RWPE2 (cell line): ENCODE results near the gene HMGN3.

ENCODE experiments used
- ATAC-seq: fragments of 200-7000 bp; cut with Tn5 transposase; 3 replicates; pipeline ENCODE4 v1.9.1; 2021; ENCODE audit warnings: low read depth
- DNase-seq: peaks from one replicate; pipeline ENCODE4 v3.0.0-alpha.2; 2020; ENCODE audit warnings: low spot score
- H3K27ac ChIP-seq: fragments of 450-650 bp; 2 replicates; pipeline ENCODE4 v1.5.1; 2017; ENCODE audit warnings: mild to moderate bottlenecking; ENCODE audit not compliant: poor library complexity, severe bottlenecking
- H3K27me3 ChIP-seq: fragments of 250-450 bp; sonication (Bioruptor Pico); 2 replicates; pipeline ENCODE4 v1.5.1; 2021; ENCODE audit warnings: mild to moderate bottlenecking, moderate library complexity; ENCODE audit not compliant: insufficient read depth, poor library complexity, severe bottlenecking
- H3K36me3 ChIP-seq: fragments of 250-450 bp; sonication (Bioruptor Pico); 2 replicates; pipeline ENCODE4 v1.5.1; 2020; ENCODE audit warnings: low read depth, mild to moderate bottlenecking, moderate library complexity
- H3K4me1 ChIP-seq: fragments of 250-450 bp; sonication (Bioruptor Pico); 2 replicates; pipeline ENCODE4 v1.5.1; 2021; ENCODE audit warnings: mild to moderate bottlenecking, moderate library complexity; ENCODE audit not compliant: insufficient read depth, poor library complexity, severe bottlenecking
- H3K4me3 ChIP-seq: fragments of 250-450 bp; sonication (Bioruptor Pico); 2 replicates; pipeline ENCODE4 v1.5.1; 2021; ENCODE audit warnings: mild to moderate bottlenecking, moderate library complexity; ENCODE audit not compliant: severe bottlenecking
- H3K9me3 ChIP-seq: fragments of 250-450 bp; sonication (Bioruptor Pico); 2 replicates; pipeline ENCODE4 v1.5.1; 2021; ENCODE audit warnings: mild to moderate bottlenecking, moderate library complexity; ENCODE audit not compliant: severe bottlenecking
- TF ChIP-seq, protein P1 (sequence below): fragments of 450-650 bp; IDR thresholded peaks from one replicate; pipeline ENCODE4 v1.5.1; 2017; ENCODE audit warnings: mild to moderate bottlenecking, moderate library complexity; ENCODE audit not compliant: poor library complexity, severe bottlenecking

The HMGN3 gene

GRCh38 chr6:79240509-79240908, 6.0 kb upstream of the HMGN3 start:
- Histone ChIP-seq H3K36me3 (no peaks in the 10 kb centered on the region), H3K4me3 (no peak overlapping the region)

GRCh38 chr6:79239536-79240168, 5.2 kb upstream of the HMGN3 start:
- no peaks in the 10 kb centered on the region for H3K4me1 ChIP-seq
- H3K36me3 ChIP-seq, result no peaks in the 10 kb centered on the region
- H3K27ac ChIP-seq, result no peak overlapping the region
- TF ChIP-seq, protein P1, sequence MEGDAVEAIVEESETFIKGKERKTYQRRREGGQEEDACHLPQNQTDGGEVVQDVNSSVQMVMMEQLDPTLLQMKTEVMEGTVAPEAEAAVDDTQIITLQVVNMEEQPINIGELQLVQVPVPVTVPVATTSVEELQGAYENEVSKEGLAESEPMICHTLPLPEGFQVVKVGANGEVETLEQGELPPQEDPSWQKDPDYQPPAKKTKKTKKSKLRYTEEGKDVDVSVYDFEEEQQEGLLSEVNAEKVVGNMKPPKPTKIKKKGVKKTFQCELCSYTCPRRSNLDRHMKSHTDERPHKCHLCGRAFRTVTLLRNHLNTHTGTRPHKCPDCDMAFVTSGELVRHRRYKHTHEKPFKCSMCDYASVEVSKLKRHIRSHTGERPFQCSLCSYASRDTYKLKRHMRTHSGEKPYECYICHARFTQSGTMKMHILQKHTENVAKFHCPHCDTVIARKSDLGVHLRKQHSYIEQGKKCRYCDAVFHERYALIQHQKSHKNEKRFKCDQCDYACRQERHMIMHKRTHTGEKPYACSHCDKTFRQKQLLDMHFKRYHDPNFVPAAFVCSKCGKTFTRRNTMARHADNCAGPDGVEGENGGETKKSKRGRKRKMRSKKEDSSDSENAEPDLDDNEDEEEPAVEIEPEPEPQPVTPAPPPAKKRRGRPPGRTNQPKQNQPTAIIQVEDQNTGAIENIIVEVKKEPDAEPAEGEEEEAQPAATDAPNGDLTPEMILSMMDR, result no peak
- no peaks in the 10 kb centered on the region for H3K9me3 ChIP-seq
- DNase-seq (no peak), ATAC-seq (no peak)
- no peaks in the 10 kb centered on the region for H3K27me3 ChIP-seq
- no peak overlapping the region for H3K4me3 ChIP-seq

More at GRCh38 chr6:79240509-79240908, 6.0 kb upstream of the HMGN3 start:
- Histone ChIP-seq H3K27ac (no peak overlapping the region), H3K4me1 (no peaks in the 10 kb centered on the region), H3K27me3 (no peaks in the 10 kb centered on the region), H3K9me3 (no peaks in the 10 kb centered on the region)
- DNase-seq (no peak), ATAC-seq (peak; percentile 40; the same call in 1 of the 3 replicates)
- TF ChIP-seq, protein P1, result no peak

DNA sequence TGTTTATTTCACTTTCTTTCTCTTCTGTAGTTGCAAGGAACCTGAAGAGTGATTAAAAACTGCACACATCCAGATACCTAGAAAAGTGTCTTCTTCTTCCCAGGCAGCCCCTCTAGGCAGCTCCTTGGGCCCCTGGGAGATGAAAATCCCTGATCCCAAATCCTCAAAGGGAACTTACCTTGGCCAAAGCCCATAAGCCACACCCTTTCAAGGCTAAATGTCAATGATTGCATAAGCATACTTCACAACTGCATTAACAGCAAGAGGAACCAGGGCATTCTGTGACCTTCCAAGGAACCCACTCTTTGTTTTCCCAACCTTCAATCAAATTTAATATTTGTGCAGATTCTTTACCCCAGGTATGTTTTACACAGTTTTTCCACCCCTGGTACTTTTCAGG, 4.4 kb upstream of the HMGN3 start:
- no peak for DNase-seq

GRCh38 chr6:79236711-79237110, 2.2 kb upstream of the HMGN3 start:
- no peaks in the 10 kb centered on the region for H3K9me3 ChIP-seq
- no peak for DNase-seq
- H3K4me1 ChIP-seq, result no peaks in the 10 kb centered on the region
- TF ChIP-seq, protein P1, result no peak
- no peak overlapping the region for H3K27ac ChIP-seq
- no peak overlapping the region for H3K4me3 ChIP-seq
- no peak for ATAC-seq
- H3K27me3 ChIP-seq, result no peaks in the 10 kb centered on the region
- H3K36me3 ChIP-seq, result no peaks in the 10 kb centered on the region

More for the DNA sequence above, 4.4 kb upstream of the HMGN3 start:
- no peak overlapping the region for H3K27ac ChIP-seq
- ATAC-seq, result no peak
- no peaks in the 10 kb centered on the region for H3K27me3 ChIP-seq
- H3K4me3 ChIP-seq, result no peak overlapping the region
- H3K36me3 ChIP-seq, result no peaks in the 10 kb centered on the region
- H3K4me1 ChIP-seq, result no peaks in the 10 kb centered on the region
- H3K9me3 ChIP-seq, result no peaks in the 10 kb centered on the region
- TF ChIP-seq, protein P1, result no peak

DNA sequence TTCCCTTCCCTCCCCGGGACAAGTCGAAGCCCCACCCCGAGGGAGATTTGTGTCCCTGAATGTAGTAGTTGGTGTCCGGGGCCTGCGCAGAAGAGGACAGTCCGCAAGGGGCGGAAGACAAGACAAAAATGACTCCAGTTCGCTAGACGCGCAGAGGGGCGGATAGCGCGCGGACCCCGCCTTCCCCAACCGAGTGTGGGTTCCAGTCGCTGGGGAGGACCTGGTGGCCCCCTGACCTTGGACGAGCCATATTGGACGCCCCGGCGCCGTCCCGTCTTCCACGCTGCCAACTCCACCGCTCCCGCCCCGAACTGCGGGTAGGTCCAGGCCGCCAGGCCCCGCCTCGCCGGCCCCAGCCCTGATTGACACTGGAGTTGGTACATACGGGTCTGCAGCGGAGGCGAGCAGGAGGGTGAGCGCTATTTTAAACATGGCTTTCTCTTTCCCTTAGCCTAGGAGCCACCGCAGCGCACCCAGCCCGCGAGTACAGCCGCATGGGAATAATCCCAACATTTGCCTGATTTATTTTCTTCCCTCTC, 802 bp downstream of the HMGN3 start:
- peak; percentile 86 for DNase-seq
- no peaks in the 10 kb centered on the region for H3K27me3 ChIP-seq
- peak; percentile 89 for ATAC-seq
- H3K4me3 ChIP-seq, result peak overlapping the region; percentile 50
- H3K9me3 ChIP-seq, result no peaks in the 10 kb centered on the region
- TF ChIP-seq, protein P1, result peak; percentile 8
- H3K27ac ChIP-seq, result peak overlapping the region; percentile 58
- H3K4me1 ChIP-seq, result peaks cover 7% of the 10 kb centered on the region
- no peaks in the 10 kb centered on the region for H3K36me3 ChIP-seq
